OCI-LY3 (cell line): ENCODE data around the gene C1QL3.

Experiments used
- H2AFZ ChIP-seq: fragments of 200-600, 300-600 bp; shearing (Covaris generic); 2 replicates; pipeline ENCODE4 v1.6.0; 2014; ENCODE audit warnings: antibody characterized with exemption, low read depth, low read length
- H3K27ac ChIP-seq: fragments of 200-600, 300-600 bp; sonication (generic); 2 replicates; pipeline ENCODE4 v1.5.1; 2014; ENCODE audit warnings: mild to moderate bottlenecking, low read length, moderate library complexity, mixed read lengths
- H3K27me3 ChIP-seq: fragments of 200-600, 300-600 bp; sonication (generic); 2 replicates; pipeline ENCODE4 v1.6.1; 2014; ENCODE audit warnings: low read depth, low read length, mixed read lengths
- H3K36me3 ChIP-seq: fragments of 200-600, 300-600 bp; sonication (generic); replicated peaks from 2 replicates; pipeline ENCODE3; 2014; ENCODE audit warnings: low read depth, low read length, mixed read lengths
- H3K4me1 ChIP-seq: fragments of 300-600, 200-600 bp; sonication (generic); 2 replicates; pipeline ENCODE4 v1.6.1; 2014; ENCODE audit warnings: low read length, mixed read lengths
- H3K4me2 ChIP-seq: fragments of 200-600, 300-600 bp; sonication (generic); 2 replicates; pipeline ENCODE4 v1.6.1; 2014; ENCODE audit warnings: low read length, mixed read lengths
- H3K4me3 ChIP-seq: fragments of 300-600, 200-600 bp; sonication (generic); 2 replicates; pipeline ENCODE4 v1.5.1; 2014; ENCODE audit warnings: antibody characterized with exemption, mild to moderate bottlenecking, low read length, moderate library complexity
- H3K79me2 ChIP-seq: fragments of 300-600, 200-600 bp; shearing (Covaris generic); 2 replicates; pipeline ENCODE4 v1.6.1; 2014; ENCODE audit warnings: mild to moderate bottlenecking, low read length, mixed read lengths
- H3K9ac ChIP-seq: fragments of 300-600, 200-600 bp; shearing (Covaris generic); 2 replicates; pipeline ENCODE4 v1.6.0; 2014; ENCODE audit warnings: mild to moderate bottlenecking, low read length, moderate library complexity
- H3K9me3 ChIP-seq: fragments of 200-600, 300-600 bp; shearing (Covaris generic); 2 replicates; pipeline ENCODE4 v1.6.1; 2014; ENCODE audit warnings: low read length, mixed read lengths; ENCODE audit not compliant: insufficient read depth
- H4K20me1 ChIP-seq: fragments of 200-600, 300-600 bp; sonication (generic); 2 replicates; pipeline ENCODE4 v1.6.1; 2016; ENCODE audit warnings: low read length, mixed read lengths; ENCODE audit not compliant: insufficient read depth
- CTCF ChIP-seq: fragments of 200-600, 300-600 bp; sonication (generic); IDR thresholded peaks from 2 replicates; pipeline ENCODE4 v1.5.1; 2014; ENCODE audit warnings: antibody characterized with exemption, low read length, low read depth
- EZH2phosphoT487 ChIP-seq: fragments of 200-600 bp; shearing (Covaris generic); IDR thresholded peaks from 2 replicates; pipeline ENCODE4 v1.6.1; 2018; ENCODE audit warnings: antibody characterized with exemption, mixed run types, low read depth

C1QL3 gene

GRCh38 chr10:16544591-16544990 lies 22.9 kb upstream of the C1QL3 start:
- TF ChIP-seq CTCF, result no peak
- TF ChIP-seq EZH2phosphoT487, result no peak
- no peak overlapping the region for H3K4me3 ChIP-seq
- no peak overlapping the region for H2AFZ ChIP-seq
- no peaks in the 10 kb centered on the region for H3K36me3 ChIP-seq
- H3K9ac ChIP-seq, result no peak overlapping the region
- H3K27me3 ChIP-seq, result no peaks in the 10 kb centered on the region
- no peaks in the 10 kb centered on the region for H3K79me2 ChIP-seq
- no peaks in the 10 kb centered on the region for H3K4me1 ChIP-seq
- H3K27ac ChIP-seq, result no peak overlapping the region
- H4K20me1 ChIP-seq, result no peaks in the 10 kb centered on the region
- no peak overlapping the region for H3K4me2 ChIP-seq
- no peaks in the 10 kb centered on the region for H3K9me3 ChIP-seq

GRCh38 chr10:16544099-16544498 lies 22.4 kb upstream of the C1QL3 start:
- Histone ChIP-seq H3K4me2 (no peak overlapping the region), H3K27me3 (no peaks in the 10 kb centered on the region), H3K4me3 (no peak overlapping the region)

GRCh38 chr10:16536155-16536554 lies 14.5 kb upstream of the C1QL3 start:
- no peak overlapping the region for H2AFZ ChIP-seq
- H3K9ac ChIP-seq, result no peak overlapping the region
- no peaks in the 10 kb centered on the region for H3K36me3 ChIP-seq
- no peak overlapping the region for H3K4me2 ChIP-seq
- H3K4me1 ChIP-seq, result no peaks in the 10 kb centered on the region
- no peaks in the 10 kb centered on the region for H4K20me1 ChIP-seq
- H3K9me3 ChIP-seq, result no peaks in the 10 kb centered on the region
- H3K27me3 ChIP-seq, result no peaks in the 10 kb centered on the region
- no peak overlapping the region for H3K4me3 ChIP-seq
- no peak overlapping the region for H3K27ac ChIP-seq
- TF ChIP-seq EZH2phosphoT487, result no peak
- no peak for TF ChIP-seq CTCF
- no peaks in the 10 kb centered on the region for H3K79me2 ChIP-seq

More at GRCh38 chr10:16544099-16544498, 22.4 kb upstream of the C1QL3 start:
- no peak overlapping the region for H3K27ac ChIP-seq
- H3K9me3 ChIP-seq, result no peaks in the 10 kb centered on the region
- H3K79me2 ChIP-seq, result no peaks in the 10 kb centered on the region
- no peak for TF ChIP-seq EZH2phosphoT487
- no peaks in the 10 kb centered on the region for H4K20me1 ChIP-seq
- H3K9ac ChIP-seq, result no peak overlapping the region
- no peak overlapping the region for H2AFZ ChIP-seq
- H3K4me1 ChIP-seq, result no peaks in the 10 kb centered on the region
- H3K36me3 ChIP-seq, result no peaks in the 10 kb centered on the region

GRCh38 chr10:16529853-16530252 lies 8.2 kb upstream of the C1QL3 start:
- no peaks in the 10 kb centered on the region for H3K79me2 ChIP-seq
- H2AFZ ChIP-seq, result no peak overlapping the region
- no peaks in the 10 kb centered on the region for H3K4me1 ChIP-seq
- no peaks in the 10 kb centered on the region for H4K20me1 ChIP-seq
- H3K27me3 ChIP-seq, result no peaks in the 10 kb centered on the region
- no peaks in the 10 kb centered on the region for H3K36me3 ChIP-seq
- no peak overlapping the region for H3K4me2 ChIP-seq
- no peak for TF ChIP-seq CTCF
- no peak overlapping the region for H3K9ac ChIP-seq
- no peak overlapping the region for H3K27ac ChIP-seq
- no peak overlapping the region for H3K4me3 ChIP-seq
- no peaks in the 10 kb centered on the region for H3K9me3 ChIP-seq

GRCh38 chr10:16527452-16527851 lies 5.8 kb upstream of the C1QL3 start:
- H4K20me1 ChIP-seq, result no peaks in the 10 kb centered on the region
- no peak overlapping the region for H3K9ac ChIP-seq
- H3K79me2 ChIP-seq, result no peaks in the 10 kb centered on the region
- no peak overlapping the region for H3K27ac ChIP-seq
- no peak overlapping the region for H2AFZ ChIP-seq
- no peaks in the 10 kb centered on the region for H3K4me1 ChIP-seq
- TF ChIP-seq EZH2phosphoT487 (no peak), CTCF (no peak)
- no peak overlapping the region for H3K4me2 ChIP-seq
- no peak overlapping the region for H3K4me3 ChIP-seq
- H3K36me3 ChIP-seq, result no peaks in the 10 kb centered on the region
- H3K9me3 ChIP-seq, result no peaks in the 10 kb centered on the region
- no peaks in the 10 kb centered on the region for H3K27me3 ChIP-seq
